Glutamatergic neuron (in vitro differentiated cells): ENCODE data around the gene RABEP1. TPM values are rescaled to one million over a fixed set of nuclear protein-coding genes. Genes with fewer than 3 reads are reported as not detected.
A peak's percentile ranks its signal among the peaks of the same experiment; 100 is the strongest.

ENCODE experiments used
- DNase-seq: peaks from one replicate; pipeline ENCODE4 v3.0.0; 2022
- H3K27ac Mint-ChIP-seq: one replicate; pipeline ENCODE4 v1.8.0; 2020; ENCODE audit warnings: mild to moderate bottlenecking, mixed read lengths, inconsistent platforms; ENCODE audit not compliant: unreplicated experiment
- H3K27me3 Mint-ChIP-seq: one replicate; pipeline ENCODE4 v1.8.0; 2020; ENCODE audit warnings: mild to moderate bottlenecking, moderate library complexity, mixed read lengths, inconsistent platforms; ENCODE audit not compliant: unreplicated experiment
- H3K36me3 Mint-ChIP-seq: one replicate; pipeline ENCODE4 v1.8.0; 2020; ENCODE audit warnings: mild to moderate bottlenecking, mixed read lengths, inconsistent platforms; ENCODE audit not compliant: unreplicated experiment
- H3K4me1 Mint-ChIP-seq: one replicate; pipeline ENCODE4 v1.8.0; 2020; ENCODE audit warnings: mild to moderate bottlenecking, low read depth, mixed read lengths, inconsistent platforms; ENCODE audit not compliant: unreplicated experiment
- H3K4me3 Mint-ChIP-seq: one replicate; pipeline ENCODE4 v1.8.0; 2020; ENCODE audit warnings: mild to moderate bottlenecking, mixed read lengths, inconsistent platforms; ENCODE audit not compliant: unreplicated experiment
- H3K9me3 Mint-ChIP-seq: one replicate; pipeline ENCODE4 v1.8.0; 2020; ENCODE audit warnings: mild to moderate bottlenecking, moderate library complexity, mixed read lengths, inconsistent platforms; ENCODE audit not compliant: unreplicated experiment
- total RNA-seq: library from RNA; stranded (reverse); fragmentation: NEBNext Ultra II Directional; extraction: Animal tissue kit (Norgen Biotek cat#: 25700); gene quantifications from one replicate; pipeline ENCODE4 v1.2.1, GENCODE V29; 2021; ENCODE audit not compliant: unreplicated experiment
- TF ChIP-seq, protein P1 (sequence below): fragments of 200-600 bp; sonication (generic); IDR thresholded peaks from one replicate; pipeline ENCODE4 v1.5.0; 2021; ENCODE audit not compliant: partially characterized antibody, unreplicated experiment

RABEP1 gene
- total RNA-seq, 1 donor from 2014 or later = 63.0 TPM

DNA sequence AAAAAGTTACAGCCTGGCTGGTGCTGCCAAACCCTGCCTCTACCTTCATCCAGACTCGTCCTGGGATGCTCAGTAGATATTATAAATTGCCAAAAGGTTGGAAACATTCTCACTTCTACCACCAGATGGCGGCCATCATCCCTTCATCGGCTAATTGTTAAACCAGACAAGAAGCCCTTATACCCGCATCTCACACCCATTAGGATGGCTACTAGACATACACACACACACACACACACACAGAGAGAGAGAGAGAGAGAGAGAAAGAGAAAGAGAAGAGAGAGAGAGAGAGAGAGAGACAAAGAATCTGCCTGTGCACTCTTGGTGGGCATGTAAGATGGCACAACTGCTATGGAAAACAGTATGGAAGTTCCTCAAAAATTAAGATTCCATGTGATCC lies 32.5 kb upstream of the RABEP1 start:
- Mint-ChIP-seq H3K4me1 (no peaks in the 10 kb centered on the region), H3K27ac (no peak overlapping the region), H3K9me3 (no peaks in the 10 kb centered on the region), H3K36me3 (no peaks in the 10 kb centered on the region), H3K27me3 (no peaks in the 10 kb centered on the region), H3K4me3 (no peak overlapping the region)
- TF ChIP-seq, protein P1, sequence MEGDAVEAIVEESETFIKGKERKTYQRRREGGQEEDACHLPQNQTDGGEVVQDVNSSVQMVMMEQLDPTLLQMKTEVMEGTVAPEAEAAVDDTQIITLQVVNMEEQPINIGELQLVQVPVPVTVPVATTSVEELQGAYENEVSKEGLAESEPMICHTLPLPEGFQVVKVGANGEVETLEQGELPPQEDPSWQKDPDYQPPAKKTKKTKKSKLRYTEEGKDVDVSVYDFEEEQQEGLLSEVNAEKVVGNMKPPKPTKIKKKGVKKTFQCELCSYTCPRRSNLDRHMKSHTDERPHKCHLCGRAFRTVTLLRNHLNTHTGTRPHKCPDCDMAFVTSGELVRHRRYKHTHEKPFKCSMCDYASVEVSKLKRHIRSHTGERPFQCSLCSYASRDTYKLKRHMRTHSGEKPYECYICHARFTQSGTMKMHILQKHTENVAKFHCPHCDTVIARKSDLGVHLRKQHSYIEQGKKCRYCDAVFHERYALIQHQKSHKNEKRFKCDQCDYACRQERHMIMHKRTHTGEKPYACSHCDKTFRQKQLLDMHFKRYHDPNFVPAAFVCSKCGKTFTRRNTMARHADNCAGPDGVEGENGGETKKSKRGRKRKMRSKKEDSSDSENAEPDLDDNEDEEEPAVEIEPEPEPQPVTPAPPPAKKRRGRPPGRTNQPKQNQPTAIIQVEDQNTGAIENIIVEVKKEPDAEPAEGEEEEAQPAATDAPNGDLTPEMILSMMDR = peak; percentile 74
- peak; percentile 50 for DNase-seq

DNA sequence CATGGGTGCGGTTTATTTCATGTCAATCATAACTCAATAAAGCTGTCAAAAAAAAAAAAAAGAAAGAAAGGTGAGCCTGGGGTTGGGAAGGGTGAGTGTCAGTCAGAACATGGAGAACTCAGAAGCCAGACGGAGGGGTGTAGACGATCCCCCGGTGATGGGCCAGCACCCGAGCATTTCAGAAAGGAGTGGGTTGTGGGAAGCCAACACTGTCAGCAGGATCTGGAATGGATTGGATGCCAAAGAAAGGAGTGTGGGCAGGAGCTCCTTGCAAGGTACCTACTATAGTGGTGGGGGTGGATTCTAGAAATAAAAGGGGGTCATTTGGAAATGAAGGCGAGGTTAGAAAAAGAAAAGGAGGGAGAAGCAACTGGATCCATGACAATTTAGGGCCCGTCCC lies 27.7 kb upstream of the RABEP1 start:
- H3K36me3 Mint-ChIP-seq = no peaks in the 10 kb centered on the region
- TF ChIP-seq, protein P1 = no peak
- peaks cover 1% of the 10 kb centered on the region for H3K9me3 Mint-ChIP-seq
- DNase-seq = no peak
- no peak overlapping the region for H3K27ac Mint-ChIP-seq
- H3K4me1 Mint-ChIP-seq = peaks cover 8% of the 10 kb centered on the region
- no peak overlapping the region for H3K4me3 Mint-ChIP-seq
- peaks cover 1% of the 10 kb centered on the region for H3K27me3 Mint-ChIP-seq

DNA sequence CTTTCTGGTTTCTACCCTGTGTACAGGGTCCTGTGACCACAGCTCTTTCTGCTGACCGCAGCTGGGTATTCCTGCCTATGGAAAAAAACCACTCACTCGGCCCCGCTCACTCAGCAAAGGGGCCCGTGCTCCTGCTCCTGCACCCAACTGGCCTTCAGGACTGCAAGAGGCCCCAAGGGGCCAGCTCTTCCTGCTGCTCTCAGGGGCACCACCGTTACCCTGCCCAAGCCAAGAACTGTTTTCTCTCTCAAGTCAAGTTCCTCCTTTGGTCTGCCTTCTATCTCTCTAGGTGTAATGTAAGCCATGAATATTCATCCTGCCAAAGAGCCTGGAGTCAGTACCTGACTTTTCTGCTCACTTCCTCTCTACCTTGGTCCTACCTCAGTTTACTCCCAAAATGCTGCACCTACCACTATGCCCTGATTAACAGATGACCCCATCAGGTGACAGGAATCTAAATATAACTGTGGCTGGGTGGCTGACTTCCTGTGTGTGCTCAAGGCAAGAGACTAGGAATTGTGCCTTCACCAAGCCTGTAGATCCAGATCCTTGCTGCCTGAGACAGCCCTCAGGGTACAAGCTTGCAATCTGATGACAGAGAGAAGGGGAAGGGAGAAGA lies 27.1 kb upstream of the RABEP1 start:
- Mint-ChIP-seq H3K4me3 (no peak overlapping the region), H3K4me1 (peaks cover 8% of the 10 kb centered on the region), H3K27me3 (peaks cover 1% of the 10 kb centered on the region), H3K36me3 (no peaks in the 10 kb centered on the region), H3K9me3 (peaks cover 1% of the 10 kb centered on the region), H3K27ac (no peak overlapping the region)
- no peak for DNase-seq
- TF ChIP-seq, protein P1 = no peak

DNA sequence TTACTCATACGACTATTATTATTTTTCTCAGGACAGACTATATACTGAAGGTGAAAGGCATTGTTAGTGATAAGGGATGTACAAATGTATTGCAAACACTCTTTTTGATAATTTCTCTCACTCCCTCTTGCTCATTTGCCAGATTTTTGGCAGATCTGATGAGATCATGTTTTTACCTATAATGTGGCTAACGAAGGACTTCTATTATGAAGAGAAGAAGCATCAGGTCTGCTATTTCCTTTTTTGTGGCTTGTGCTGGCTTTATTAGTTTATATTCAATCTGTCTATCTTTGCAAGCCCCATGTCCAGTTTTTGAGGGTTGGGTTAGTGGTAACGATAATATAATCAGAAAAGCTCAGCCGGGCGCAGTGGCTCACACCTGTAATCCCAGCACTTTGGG lies 25.0 kb upstream of the RABEP1 start:
- peaks cover 1% of the 10 kb centered on the region for H3K9me3 Mint-ChIP-seq
- TF ChIP-seq, protein P1 = no peak
- no peak overlapping the region for H3K27ac Mint-ChIP-seq

DNA sequence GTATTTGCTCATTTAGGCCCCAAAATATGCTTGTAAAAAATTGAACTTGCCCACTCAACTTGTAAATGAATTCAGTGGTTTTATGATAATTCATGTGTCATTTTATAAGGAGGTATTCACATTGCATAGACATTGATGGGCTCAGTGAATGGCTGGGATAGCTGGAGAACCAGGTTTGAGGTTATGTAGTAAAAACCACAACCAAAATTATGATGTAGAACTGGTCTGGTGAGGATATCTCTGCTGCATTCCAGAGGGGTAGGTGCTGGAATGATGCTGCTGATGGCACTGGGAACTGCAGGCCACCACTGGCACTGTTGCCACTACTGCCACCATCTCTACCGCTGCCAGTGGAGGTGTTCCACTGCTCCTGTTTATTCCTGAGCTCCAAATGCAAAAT lies 21.5 kb upstream of the RABEP1 start:
- Mint-ChIP-seq H3K27ac (no peak overlapping the region), H3K27me3 (peaks cover 4% of the 10 kb centered on the region), H3K4me3 (peak overlapping the region; percentile 30), H3K9me3 (peaks cover 5% of the 10 kb centered on the region), H3K36me3 (no peaks in the 10 kb centered on the region), H3K4me1 (peaks cover 11% of the 10 kb centered on the region)
- no peak for DNase-seq
- TF ChIP-seq, protein P1 = no peak

More for the DNA sequence above, 25.0 kb upstream of the RABEP1 start:
- no peak overlapping the region for H3K4me3 Mint-ChIP-seq
- DNase-seq = no peak
- peaks cover 12% of the 10 kb centered on the region for H3K4me1 Mint-ChIP-seq
- H3K27me3 Mint-ChIP-seq = peaks cover 4% of the 10 kb centered on the region
- H3K36me3 Mint-ChIP-seq = no peaks in the 10 kb centered on the region
